HepG2 (cell line): Measurements from ENCODE around the gene PPP2R2D. TPM values are rescaled to one million over a fixed set of nuclear protein-coding genes. Genes with fewer than 3 reads are reported as not detected.

ENCODE experiments used
- ATAC-seq: fragments of 200-7000 bp; cut with Tn5 transposase; 3 replicates; pipeline ENCODE4 v1.9.1; 2020; ENCODE audit warnings: mild to moderate bottlenecking, moderate library complexity
- BruUV-seq: library from RNA; stranded (reverse); fragments of 400-500 nt; replicated peaks from 2 replicates; lab custom pipeline; 2021; lab: Mats Ljungman, UMichigan
- CTCF ChIA-PET: fragments of 300-600 bp; formaldehyde crosslinking; extraction: SDS; loops from one replicate; lab custom pipeline; 2021; ENCODE audit warnings: low total read pairs, inconsistent platforms, low intra/inter-chr PET ratio; lab: Yijun Ruan, JAX
- POLR2A ChIA-PET: fragments of 350-600 bp; sonication (Branson Sonifier 250); formaldehyde crosslinking; loops from one replicate; lab custom pipeline; 2020; ENCODE audit warnings: antibody characterized with exemption, inconsistent platforms; lab: Yijun Ruan, JAX
- DNase-seq: peaks from one replicate; pipeline ENCODE4 v3.0.0-alpha.2; 2015; ENCODE audit warnings: low spot score
- FAIRE-seq: peaks from 3 replicates; lab custom pipeline; 2011; peaks lifted over from hg19 to GRCh38; lab: Jason Lieb, UNC
- H2AFZ ChIP-seq: one replicate; pipeline ENCODE4 v1.6.1; 2011; ENCODE audit warnings: low read length, inconsistent platforms
- H3K27ac ChIP-seq: fragments of 300-600 bp; 3 replicates; pipeline ENCODE4 v1.8.0; 2011; ENCODE audit warnings: mixed run types, mild to moderate bottlenecking, mixed read lengths, low read length, inconsistent platforms; ENCODE audit not compliant: insufficient read depth; ENCODE audit errors: extremely low read length
- H3K27me3 ChIP-seq, 2 experiments: fragments of 200-600 bp in 1 of 2; 2 replicates in 1 of 2; 3 replicates in 1 of 2; pipeline versions ENCODE4 v1.6.0 to v1.8.0; 2011; ENCODE audit warnings: low read length in 2 of 2, mild to moderate bottlenecking in 2 of 2, moderate library complexity in 2 of 2, inconsistent platforms in 1 of 2; ENCODE audit not compliant: insufficient read depth in 2 of 2, control insufficient read depth in 1 of 2
- H3K36me3 ChIP-seq, 2 experiments: fragments of 200-600 bp in 1 of 2; replicated peaks in 1 of 2; 2 replicates in 1 of 2; 3 replicates in 1 of 2; pipeline versions ENCODE4 v1.5.1 to v1.8.0; 2011; ENCODE audit warnings: low read length in 2 of 2, inconsistent platforms in 1 of 2; ENCODE audit not compliant: insufficient read depth in 2 of 2, control insufficient read depth in 1 of 2
- H3K4me1 ChIP-seq: 2 replicates; pipeline ENCODE4 v1.5.1; 2012; ENCODE audit warnings: low read length, inconsistent platforms; ENCODE audit not compliant: insufficient read depth
- H3K4me2 ChIP-seq: 2 replicates; pipeline ENCODE4 v1.6.0; 2011; ENCODE audit warnings: low read depth, low read length, inconsistent platforms
- H3K4me3 ChIP-seq, 3 experiments: fragments of 200-600 bp in 1 of 3; sonication (generic), shearing (Covaris generic) in 1 of 3; replicated peaks in 1 of 3; 2 replicates each; pipeline ENCODE4 v1.5.1; 2011 to 2016; ENCODE audit warnings: low read length in 3 of 3, inconsistent platforms in 2 of 3, low read depth in 2 of 3, mild to moderate bottlenecking in 2 of 3, control low read depth in 1 of 3, mixed read lengths in 1 of 3; ENCODE audit not compliant: insufficient read depth in 1 of 3
- H3K79me2 ChIP-seq: one replicate; pipeline ENCODE4 v1.6.1; 2011; ENCODE audit warnings: low read length, inconsistent platforms; ENCODE audit not compliant: insufficient read depth
- H3K9ac ChIP-seq: 2 replicates; pipeline ENCODE4 v1.6.0; 2011; ENCODE audit warnings: mild to moderate bottlenecking, low read depth, low read length, inconsistent platforms; ENCODE audit not compliant: insufficient read depth
- H3K9me3 ChIP-seq: 2 replicates; pipeline ENCODE4 v1.5.1; 2012; ENCODE audit warnings: mild to moderate bottlenecking, low read length
- H4K20me1 ChIP-seq: 2 replicates; pipeline ENCODE4 v1.6.0; 2011; ENCODE audit warnings: inconsistent platforms, mild to moderate bottlenecking, low read length, moderate library complexity; ENCODE audit not compliant: insufficient read depth
- CENPX ChIP-seq: sonication (generic); formaldehyde crosslinking; IDR thresholded peaks from 2 replicates; pipeline ENCODE4 v1.9.0; 2021; ENCODE audit warnings: mild to moderate bottlenecking, missing genetic modification reagents, moderate library complexity
- MED13 ChIP-seq: sonication (generic); formaldehyde crosslinking; IDR thresholded peaks from 2 replicates; pipeline ENCODE4 v1.5.0; 2020; ENCODE audit warnings: missing genetic modification reagents
- NFAT5 ChIP-seq: sonication (generic); formaldehyde crosslinking; IDR thresholded peaks from 2 replicates; pipeline ENCODE4 v1.4.0; 2020; ENCODE audit warnings: missing genetic modification reagents
- SIN3B ChIP-seq: fragments of 150-350 bp; IDR thresholded peaks from 2 replicates; pipeline ENCODE4 v1.6.1; 2014; ENCODE audit warnings: low read length
- ZMYM4 ChIP-seq: sonication (generic); formaldehyde crosslinking; IDR thresholded peaks from 2 replicates; pipeline ENCODE4 v1.8.1; 2023; ENCODE audit warnings: mild to moderate bottlenecking, missing genetic modification reagents
- ZNF292 ChIP-seq: sonication (generic); formaldehyde crosslinking; IDR thresholded peaks from 2 replicates; pipeline ENCODE4 v1.8.1; 2022; ENCODE audit warnings: mild to moderate bottlenecking, low read depth, missing genetic modification reagents, borderline replicate concordance
- ZNF335 ChIP-seq: sonication (generic); formaldehyde crosslinking; IDR thresholded peaks from 2 replicates; pipeline ENCODE4 v1.4.0; 2020; ENCODE audit warnings: missing genetic modification reagents
- ZNF788 ChIP-seq: sonication (generic); formaldehyde crosslinking; IDR thresholded peaks from 2 replicates; pipeline ENCODE4 v1.5.0; 2020; ENCODE audit warnings: mild to moderate bottlenecking, missing genetic modification reagents, borderline replicate concordance
- WGBS: methylation state at CpG from one replicate; pipeline ENCODE4 v1.1.6; 2017; ENCODE audit warnings: low lambda C conversion rate; 5-methylcytosine and 5-hydroxymethylcytosine counted together
- in situ Hi-C: cut with HindIII; loops from 2 replicates; pipeline ENCODE4 v1.10.0; 2017; ENCODE audit warnings: low pct_unique_long_range_greater_than_20kb; ENCODE audit not compliant: extremely low pct_ligation_motif_present
- intact Hi-C: fragments of 100-400 bp; cut with micrococcal nuclease; formaldehyde crosslinking; loops from one replicate; pipeline ENCODE4 v1.10.0; 2022; ENCODE audit not compliant: unreplicated experiment
- polyA plus RNA-seq, 8 experiments: library from polyadenylated mRNA; depleted of rRNA in 3 of 8; stranded (reverse) in 7 of 8; unstranded in 1 of 8; fragments of >200 nt; fragmentation: Illumina TruSeq in 4 of 8; extraction: Trizol in 4 of 8; gene quantifications; 2 replicates each; pipeline versions ENCODE4 v1.2.1 to v1.2.3, GENCODE V29; 2011 to 2016; ENCODE audit warnings: low read depth in 4 of 8, missing spikeins in 1 of 8, mixed read lengths in 1 of 8; ENCODE audit not compliant: insufficient read depth in 1 of 8
- total RNA-seq, 5 experiments: library from RNA; depleted of rRNA; stranded (reverse); fragments of >200 nt; fragmentation: Illumina TruSeq; extraction: Trizol; gene quantifications; 2 replicates each; pipeline ENCODE4 v1.2.3, GENCODE V29; 2016; ENCODE audit warnings: low read depth in 1 of 5
- TF ChIP-seq, protein P1 (sequence below): fragments of 450-650 bp; IDR thresholded peaks from 2 replicates; pipeline ENCODE4 v1.6.1; 2017; ENCODE audit warnings: mild to moderate bottlenecking
- TF ChIP-seq, protein P2 (sequence below): sonication (generic); formaldehyde crosslinking; IDR thresholded peaks from 2 replicates; pipeline ENCODE4 v1.4.0; 2020; ENCODE audit warnings: missing genetic modification reagents, mild to moderate bottlenecking, borderline replicate concordance
- TF ChIP-seq, protein P3 (sequence below): sonication (generic); formaldehyde crosslinking; conservative IDR thresholded peaks from 2 replicates; pipeline ENCODE4 v1.4.0; 2020; ENCODE audit warnings: missing genetic modification reagents

The PPP2R2D gene
- total and polyA plus RNA-seq, 2 of the 13 experiments (the other 11 are each of a cell fraction or from before 2014, with no cell fraction given): 32.7 to 33.2 TPM

DNA sequence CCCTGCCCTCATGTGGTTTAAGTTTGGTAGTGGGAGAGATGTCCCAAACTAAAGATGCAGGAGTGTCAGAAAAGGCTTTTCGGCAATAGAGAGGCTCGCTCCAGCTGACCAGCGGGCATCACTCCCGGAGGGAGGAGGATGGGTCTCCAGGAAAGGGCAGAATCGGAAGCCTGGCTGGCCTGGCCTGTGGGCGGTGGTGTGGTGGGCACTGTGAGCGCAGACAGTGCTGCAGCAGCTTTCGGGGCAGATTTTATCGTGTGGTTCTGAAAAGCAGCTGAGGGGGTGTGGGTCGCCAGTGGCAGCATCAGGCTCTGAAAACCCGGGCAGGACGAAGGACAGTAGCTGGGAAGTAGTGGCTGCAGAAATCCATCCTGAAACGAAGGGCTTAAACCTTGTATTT is 68.1 kb downstream of the PPP2R2D start:
- CTCF ChIA-PET: no interaction called here
- peaks cover 31% of the 10 kb centered on the region for H3K79me2 ChIP-seq
- TF ChIP-seq ZNF788 (CRISPR knock-in tag) (no peak), ZNF335 (CRISPR knock-in tag) (no peak), SIN3B (no peak), CENPX (CRISPR knock-in tag) (no peak), ZMYM4 (CRISPR knock-in tag) (no peak), NFAT5 (no peak), ZNF292 (CRISPR knock-in tag) (no peak), MED13 (CRISPR knock-in tag) (no peak)
- TF ChIP-seq, protein P1, sequence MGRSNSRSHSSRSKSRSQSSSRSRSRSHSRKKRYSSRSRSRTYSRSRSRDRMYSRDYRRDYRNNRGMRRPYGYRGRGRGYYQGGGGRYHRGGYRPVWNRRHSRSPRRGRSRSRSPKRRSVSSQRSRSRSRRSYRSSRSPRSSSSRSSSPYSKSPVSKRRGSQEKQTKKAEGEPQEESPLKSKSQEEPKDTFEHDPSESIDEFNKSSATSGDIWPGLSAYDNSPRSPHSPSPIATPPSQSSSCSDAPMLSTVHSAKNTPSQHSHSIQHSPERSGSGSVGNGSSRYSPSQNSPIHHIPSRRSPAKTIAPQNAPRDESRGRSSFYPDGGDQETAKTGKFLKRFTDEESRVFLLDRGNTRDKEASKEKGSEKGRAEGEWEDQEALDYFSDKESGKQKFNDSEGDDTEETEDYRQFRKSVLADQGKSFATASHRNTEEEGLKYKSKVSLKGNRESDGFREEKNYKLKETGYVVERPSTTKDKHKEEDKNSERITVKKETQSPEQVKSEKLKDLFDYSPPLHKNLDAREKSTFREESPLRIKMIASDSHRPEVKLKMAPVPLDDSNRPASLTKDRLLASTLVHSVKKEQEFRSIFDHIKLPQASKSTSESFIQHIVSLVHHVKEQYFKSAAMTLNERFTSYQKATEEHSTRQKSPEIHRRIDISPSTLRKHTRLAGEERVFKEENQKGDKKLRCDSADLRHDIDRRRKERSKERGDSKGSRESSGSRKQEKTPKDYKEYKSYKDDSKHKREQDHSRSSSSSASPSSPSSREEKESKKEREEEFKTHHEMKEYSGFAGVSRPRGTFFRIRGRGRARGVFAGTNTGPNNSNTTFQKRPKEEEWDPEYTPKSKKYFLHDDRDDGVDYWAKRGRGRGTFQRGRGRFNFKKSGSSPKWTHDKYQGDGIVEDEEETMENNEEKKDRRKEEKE: no peak
- TF ChIP-seq, protein P2, sequence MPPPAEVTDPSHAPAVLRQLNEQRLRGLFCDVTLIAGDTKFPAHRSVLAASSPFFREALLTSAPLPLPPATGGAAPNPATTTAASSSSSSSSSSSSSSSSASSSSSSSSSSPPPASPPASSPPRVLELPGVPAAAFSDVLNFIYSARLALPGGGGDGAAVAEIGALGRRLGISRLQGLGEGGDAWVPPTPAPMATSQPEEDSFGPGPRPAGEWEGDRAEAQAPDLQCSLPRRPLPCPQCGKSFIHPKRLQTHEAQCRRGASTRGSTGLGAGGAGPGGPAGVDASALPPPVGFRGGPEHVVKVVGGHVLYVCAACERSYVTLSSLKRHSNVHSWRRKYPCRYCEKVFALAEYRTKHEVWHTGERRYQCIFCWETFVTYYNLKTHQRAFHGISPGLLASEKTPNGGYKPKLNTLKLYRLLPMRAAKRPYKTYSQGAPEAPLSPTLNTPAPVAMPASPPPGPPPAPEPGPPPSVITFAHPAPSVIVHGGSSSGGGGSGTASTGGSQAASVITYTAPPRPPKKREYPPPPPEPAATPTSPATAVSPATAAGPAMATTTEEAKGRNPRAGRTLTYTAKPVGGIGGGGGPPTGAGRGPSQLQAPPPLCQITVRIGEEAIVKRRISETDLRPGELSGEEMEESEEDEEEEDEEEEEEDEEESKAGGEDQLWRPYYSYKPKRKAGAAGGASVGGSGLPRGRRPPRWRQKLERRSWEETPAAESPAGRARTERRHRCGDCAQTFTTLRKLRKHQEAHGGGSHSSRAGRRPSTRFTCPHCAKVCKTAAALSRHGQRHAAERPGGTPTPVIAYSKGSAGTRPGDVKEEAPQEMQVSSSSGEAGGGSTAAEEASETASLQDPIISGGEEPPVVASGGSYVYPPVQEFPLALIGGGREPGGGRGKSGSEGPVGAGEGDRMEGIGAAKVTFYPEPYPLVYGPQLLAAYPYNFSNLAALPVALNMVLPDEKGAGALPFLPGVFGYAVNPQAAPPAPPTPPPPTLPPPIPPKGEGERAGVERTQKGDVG: no peak
- TF ChIP-seq, protein P3, sequence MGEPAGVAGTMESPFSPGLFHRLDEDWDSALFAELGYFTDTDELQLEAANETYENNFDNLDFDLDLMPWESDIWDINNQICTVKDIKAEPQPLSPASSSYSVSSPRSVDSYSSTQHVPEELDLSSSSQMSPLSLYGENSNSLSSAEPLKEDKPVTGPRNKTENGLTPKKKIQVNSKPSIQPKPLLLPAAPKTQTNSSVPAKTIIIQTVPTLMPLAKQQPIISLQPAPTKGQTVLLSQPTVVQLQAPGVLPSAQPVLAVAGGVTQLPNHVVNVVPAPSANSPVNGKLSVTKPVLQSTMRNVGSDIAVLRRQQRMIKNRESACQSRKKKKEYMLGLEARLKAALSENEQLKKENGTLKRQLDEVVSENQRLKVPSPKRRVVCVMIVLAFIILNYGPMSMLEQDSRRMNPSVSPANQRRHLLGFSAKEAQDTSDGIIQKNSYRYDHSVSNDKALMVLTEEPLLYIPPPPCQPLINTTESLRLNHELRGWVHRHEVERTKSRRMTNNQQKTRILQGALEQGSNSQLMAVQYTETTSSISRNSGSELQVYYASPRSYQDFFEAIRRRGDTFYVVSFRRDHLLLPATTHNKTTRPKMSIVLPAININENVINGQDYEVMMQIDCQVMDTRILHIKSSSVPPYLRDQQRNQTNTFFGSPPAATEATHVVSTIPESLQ (CRISPR knock-in tag): no peak

More for the DNA sequence above, 68.1 kb downstream of the PPP2R2D start:
- Histone ChIP-seq H3K9me3 (no peaks in the 10 kb centered on the region), H2AFZ (no peak overlapping the region), H3K4me3 (no peak overlapping the region), H3K9ac (no peak overlapping the region), H3K4me2 (no peak overlapping the region), H4K20me1 (peaks cover 52% of the 10 kb centered on the region), H3K27ac (no peak overlapping the region), H3K27me3 (no peaks in the 10 kb centered on the region), H3K36me3 (peaks cover 27 to 59% of the 10 kb centered on the region in 2 experiments), H3K4me1 (peaks cover 7% of the 10 kb centered on the region)
- intact Hi-C loops (no loop called here), in situ Hi-C loops (no loop called here)
- DNase-seq (no peak), ATAC-seq (no peak), FAIRE-seq (no peak)
- BruUV-seq: no TSS peak
- POLR2A ChIA-PET: interaction anchor here (2.6 kb wide), 1 partner anchor 12 kb away, joined by 9 read pairs; the partner anchor contains the start of gene BNIP3
- WGBS: over 99% methylated on average over 13 of the region's 13 CpGs
